Aorta (tissue), 5 donors: ENCODE measurements around the gene ZNF541. TPM values are rescaled to one million over a fixed set of nuclear protein-coding genes. Genes with fewer than 3 reads are reported as not detected.
"Not testable (repeated sequence)": the region's sequence is repeated elsewhere in the genome, so short reads cannot be mapped to it uniquely, and the experiment has no call there.

ENCODE experiments used
- ATAC-seq: fragments of 200-7000 bp; cut with Tn5 transposase; one replicate; pipeline ENCODE4 v1.9.1; 2022; ENCODE audit warnings: moderate library complexity; ENCODE audit not compliant: low FRiP score
- DNase-seq, 2 donors: peaks; one replicate each; pipeline ENCODE4 v3.0.0-alpha.2; 2020
- H3K27ac ChIP-seq, 2 donors: one replicate each; pipeline ENCODE4 v1.5.1; 2013; ENCODE audit warnings: low read length in 2 of 2, mild to moderate bottlenecking in 2 of 2, moderate library complexity in 2 of 2, control low read depth in 1 of 2, inconsistent platforms in 1 of 2, low read depth in 1 of 2
- H3K27me3 ChIP-seq, 2 donors: one replicate each; pipeline ENCODE4 v1.6.1; 2013; ENCODE audit warnings: control low read depth in 1 of 2, low read length in 1 of 2, mild to moderate bottlenecking in 1 of 2, moderate library complexity in 1 of 2; ENCODE audit not compliant: insufficient read depth in 2 of 2, control insufficient read depth in 1 of 2
- H3K36me3 ChIP-seq, 2 donors: one replicate each; pipeline ENCODE4 v1.6.1; 2013; ENCODE audit warnings: control low read depth in 1 of 2, low read length in 1 of 2, mild to moderate bottlenecking in 1 of 2; ENCODE audit not compliant: insufficient read depth in 2 of 2, control insufficient read depth in 1 of 2
- H3K4me1 ChIP-seq, 2 donors: one replicate each; pipeline ENCODE4 v1.6.1; 2013; ENCODE audit warnings: low read length in 2 of 2, control low read depth in 1 of 2, mild to moderate bottlenecking in 1 of 2, moderate library complexity in 1 of 2; ENCODE audit not compliant: insufficient read depth in 2 of 2, control insufficient read depth in 1 of 2
- H3K4me3 ChIP-seq, 2 donors: one replicate each; pipeline ENCODE4 v1.5.1; 2013; ENCODE audit warnings: low read length in 2 of 2, control low read depth in 1 of 2, mild to moderate bottlenecking in 1 of 2
- H3K9me3 ChIP-seq: one replicate; pipeline ENCODE4 v1.6.1; 2013; ENCODE audit warnings: mild to moderate bottlenecking, low read length; ENCODE audit not compliant: control insufficient read depth
- WGBS, 2 donors: extraction: QIAGEN DNeasy Blood & Tissue Kit; methylation state at CpG; one replicate each; pipeline ENCODE4 v1.1.7; 2013; 5-methylcytosine and 5-hydroxymethylcytosine counted together
- intact Hi-C, 2 donors: fragments of 100-400 bp; cut with DNase I; formaldehyde crosslinking; loops; one replicate each; pipeline versions ENCODE4 v1.14.2 to v1.15.0; 2022
- polyA plus RNA-seq, 2 donors: library from polyadenylated mRNA; stranded (reverse); fragments of 200-250 nt; gene quantifications; one replicate each; pipeline ENCODE4 v1.2.3, GENCODE V29; 2013
- total RNA-seq, 2 donors: library from RNA; stranded (reverse); fragmentation: NEBNext Ultra II Directional; extraction: Animal tissue kit (Norgen Biotek cat#: 25700); gene quantifications; one replicate each; pipeline ENCODE4 v1.2.1, GENCODE V29; 2021
- donor health status: healthy with polysubstance abuse.
- donor health status: Bipolar disorder and iron deficiency.
- donor health status: DM: no; HTN: no; CAD: no.
- donor health status: DM: no; HTN: no; CAD: no.
- donor health status: DM: yes; HTN: yes; CAD: no.

The ZNF541 gene
- total and polyA plus RNA-seq, 4 donors: 0.13 to 0.38 (median 0.30) TPM; not detected in 1

- no peak overlapping the region for H3K27ac ChIP-seq
- WGBS, 2 donors: 70 to 74% methylated on average over 17 of the region's 17 CpGs
- DNase-seq (no peak), ATAC-seq (no peak)
- H3K27me3 ChIP-seq: no peaks in the 10 kb centered on the region
- H3K36me3 ChIP-seq: no peaks in the 10 kb centered on the region
- H3K4me1 ChIP-seq: peaks cover 0 to 2% of the 10 kb centered on the region in 2 donors
- no peaks in the 10 kb centered on the region for H3K9me3 ChIP-seq
- peak overlapping the region in 1 of 2 donors; percentile 52 for H3K4me3 ChIP-seq
- intact Hi-C loops: loop anchor here in 1 of 2 donors (10.0 kb wide), 1 partner anchor 87 kb away; the partner anchor contains the start of gene NAPA
These were observed 28.4 kb upstream of the ZNF541 start for GRCh38 chr19:47601180-47601904.

- peak; percentile 99 for ATAC-seq
- Histone ChIP-seq H3K4me3 (peak overlapping the region; percentile 43 to 52), H3K27ac (peak overlapping the region in 1 of 2 donors; percentile 46), H3K9me3 (no peaks in the 10 kb centered on the region), H3K36me3 (no peaks in the 10 kb centered on the region), H3K27me3 (no peaks in the 10 kb centered on the region), H3K4me1 (peaks cover 0 to 2% of the 10 kb centered on the region in 2 donors)
- intact Hi-C loops: loop anchor here (1.0 to 10.0 kb wide), 2 partner anchors 8 to 86 kb away; partner anchors contain the start of gene NAPA (in 1 of the 2)
- WGBS, 2 donors: 4% methylated on average over 77 of the region's 77 CpGs
- DNase-seq: peak; percentile 100
These were observed 27.6 kb upstream of the ZNF541 start for GRCh38 chr19:47600246-47601179.

- peak overlapping the region in 1 of 2 donors; percentile 43 for H3K27ac ChIP-seq
- H3K4me1 ChIP-seq, H3K27me3 ChIP-seq, H3K9me3 ChIP-seq, ATAC-seq, DNase-seq, H3K36me3 ChIP-seq: not testable (repeated sequence)
- intact Hi-C loops: loop anchor here (1.0 to 10.0 kb wide), 3 partner anchors 9 to 85 kb away; partner anchors contain the start of gene NAPA (in 2 of the 2)
- 33% methylated on average over 25 of the region's 25 CpGs for WGBS, 2 donors
- peak overlapping the region; percentile 35 to 44 for H3K4me3 ChIP-seq
These were observed 26.8 kb upstream of the ZNF541 start for GRCh38 chr19:47599671-47600245.

- no peaks in the 10 kb centered on the region for H3K36me3 ChIP-seq
- 12 to 14% methylated on average over 21 of the region's 21 CpGs for WGBS, 2 donors
- H3K9me3 ChIP-seq: no peaks in the 10 kb centered on the region
- ATAC-seq: peak; percentile 68
- H3K4me3 ChIP-seq: peak overlapping the region in 1 of 2 donors; percentile 58
- peaks cover 0 to 2% of the 10 kb centered on the region in 2 donors for H3K4me1 ChIP-seq
- no peaks in the 10 kb centered on the region for H3K27me3 ChIP-seq
- intact Hi-C loops: loop anchor here in 1 of 2 donors (1.0 kb wide), 1 partner anchor 83 kb away; the partner anchor contains the start of gene NAPA
- H3K27ac ChIP-seq: peak overlapping the region; percentile 15 to 85
- DNase-seq: peak; percentile 69 to 81
These were observed 25.7 kb upstream of the ZNF541 start for GRCh38 chr19:47598407-47599349.

- no peak overlapping the region for H3K27ac ChIP-seq
- H3K9me3 ChIP-seq: no peaks in the 10 kb centered on the region
- H3K4me3 ChIP-seq: no peak overlapping the region
- no peaks in the 10 kb centered on the region for H3K27me3 ChIP-seq
- ATAC-seq (no peak), DNase-seq (no peak)
- peaks cover 0 to 2% of the 10 kb centered on the region in 2 donors for H3K4me1 ChIP-seq
- intact Hi-C loops: no loop called here
- H3K36me3 ChIP-seq: no peaks in the 10 kb centered on the region
- 76 to 87% methylated on average over 6 of the region's 6 CpGs for WGBS, 2 donors
These were observed 23.0 kb upstream of the ZNF541 start for GRCh38 chr19:47595944-47596343.

- DNase-seq: no peak
- H3K4me1 ChIP-seq: no peaks in the 10 kb centered on the region
- H3K27me3 ChIP-seq: no peaks in the 10 kb centered on the region
- H3K4me3 ChIP-seq: no peak overlapping the region
- H3K27ac ChIP-seq: no peak overlapping the region
- H3K9me3 ChIP-seq: no peaks in the 10 kb centered on the region
- intact Hi-C loops: no loop called here
- ATAC-seq: no peak
- 83 to 87% methylated on average over 6 of the region's 6 CpGs for WGBS, 2 donors
- no peaks in the 10 kb centered on the region for H3K36me3 ChIP-seq
These were observed 20.9 kb upstream of the ZNF541 start for GRCh38 chr19:47593860-47594259.

- 37 to 38% methylated on average over 7 of the region's 7 CpGs for WGBS, 2 donors
- no peak overlapping the region for H3K4me3 ChIP-seq
- intact Hi-C loops: no loop called here
- no peaks in the 10 kb centered on the region for H3K27me3 ChIP-seq
- H3K9me3 ChIP-seq: no peaks in the 10 kb centered on the region
- H3K4me1 ChIP-seq: no peaks in the 10 kb centered on the region
- H3K36me3 ChIP-seq: no peaks in the 10 kb centered on the region
- DNase-seq (no peak), ATAC-seq (no peak)
- H3K27ac ChIP-seq: no peak overlapping the region
These were observed 16.9 kb upstream of the ZNF541 start for GRCh38 chr19:47589824-47590223.
